Lung (tissue), 16 donors: ENCODE measurements around the gene CLDN19. TPM values are rescaled to one million over a fixed set of nuclear protein-coding genes. Genes with fewer than 3 reads are reported as not detected.

Experiments used
- ATAC-seq: fragments of 200-7000 bp; cut with Tn5 transposase; one replicate; pipeline ENCODE4 v1.9.1; 2020; ENCODE audit warnings: moderate number of reproducible peaks; ENCODE audit not compliant: insufficient read depth, low FRiP score
- DNase-seq, 3 donors: peaks; one replicate each; pipeline ENCODE4 v3.0.0-alpha.2; 2013 to 2017
- H3K27ac ChIP-seq, 2 donors: one replicate each; pipeline ENCODE4 v1.5.1; 2013; ENCODE audit warnings: mild to moderate bottlenecking in 2 of 2, moderate library complexity in 2 of 2, control low read depth in 1 of 2, inconsistent platforms in 1 of 2, low read depth in 1 of 2, low read length in 1 of 2
- H3K27me3 ChIP-seq, 3 donors: one replicate each; pipeline ENCODE4 v1.5.1; 2013; ENCODE audit warnings: low read length in 2 of 3; ENCODE audit not compliant: control insufficient read depth in 3 of 3, insufficient read depth in 3 of 3
- H3K36me3 ChIP-seq, 4 donors: one replicate each; pipeline ENCODE4 v1.5.1; 2013; ENCODE audit warnings: low read length in 4 of 4, mild to moderate bottlenecking in 1 of 4, moderate library complexity in 1 of 4; ENCODE audit not compliant: control insufficient read depth in 4 of 4, insufficient read depth in 4 of 4
- H3K4me1 ChIP-seq, 5 donors: one replicate each; pipeline ENCODE4 v1.5.1; 2013; ENCODE audit warnings: low read length in 5 of 5, mild to moderate bottlenecking in 2 of 5, moderate library complexity in 1 of 5; ENCODE audit not compliant: control insufficient read depth in 5 of 5, insufficient read depth in 5 of 5
- H3K4me3 ChIP-seq: one replicate; pipeline ENCODE4 v1.5.1; 2013; ENCODE audit warnings: mild to moderate bottlenecking, control low read depth, moderate library complexity
- H3K9ac ChIP-seq, 2 donors: one replicate each; pipeline ENCODE4 v1.5.1; 2013; ENCODE audit warnings: low read length in 2 of 2, control low read depth in 1 of 2; ENCODE audit not compliant: insufficient read depth in 1 of 2
- H3K9me3 ChIP-seq, 4 donors: one replicate each; pipeline ENCODE4 v1.5.1; 2013; ENCODE audit warnings: low read length in 3 of 4, mild to moderate bottlenecking in 1 of 4, moderate library complexity in 1 of 4; ENCODE audit not compliant: control insufficient read depth in 4 of 4, insufficient read depth in 3 of 4
- CTCF ChIP-seq: IDR thresholded peaks from 2 replicates; pipeline ENCODE4 v1.5.1; 2012; ENCODE audit warnings: mild to moderate bottlenecking; ENCODE audit errors: control extremely low read depth, extremely low read depth
- WGBS, 2 donors: extraction: QIAGEN DNeasy Blood & Tissue Kit; methylation state at CpG; one replicate each; pipeline ENCODE4 v1.1.7; 2013; 5-methylcytosine and 5-hydroxymethylcytosine counted together
- long read RNA-seq, 5 donors: transcript quantifications; one replicate each; lab custom pipeline, GENCODE V29; 2026
- polyA plus RNA-seq, 2 donors: library from polyadenylated mRNA; stranded (reverse); fragments of 200-250 nt; gene quantifications; one replicate each; pipeline ENCODE4 v1.2.1, GENCODE V29; 2013
- total RNA-seq, 2 donors: library from RNA; depleted of rRNA in 1 of 2; stranded (reverse); fragments of >200 nt in 1 of 2; gene quantifications; one replicate each; pipeline ENCODE4 v1.2.1, GENCODE V29; 2014 to 2021
- donor health status: control.
- donor health status: control.
- donor health status: Bipolar disorder and iron deficiency.
- donor health status: healthy.
- donor health status: DM: yes; HTN: yes; CAD: no.

The CLDN19 gene, protein sequence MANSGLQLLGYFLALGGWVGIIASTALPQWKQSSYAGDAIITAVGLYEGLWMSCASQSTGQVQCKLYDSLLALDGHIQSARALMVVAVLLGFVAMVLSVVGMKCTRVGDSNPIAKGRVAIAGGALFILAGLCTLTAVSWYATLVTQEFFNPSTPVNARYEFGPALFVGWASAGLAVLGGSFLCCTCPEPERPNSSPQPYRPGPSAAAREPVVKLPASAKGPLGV
- 1 to 10 TPM in 1 of 2 donors, not detected in 1; 2.0 TPM for total RNA-seq
- under 1 TPM; 0.01 to 0.04 TPM for polyA plus RNA-seq
- long read RNA-seq, donor 1, transcript CLDN19-202 (4 exons, 1,586 nt) = major isoform, 13 of 15 reads
- long read RNA-seq, donor 1, partial matches to known transcripts = 0 of 15 reads
- long read RNA-seq, donor 1, other reads (novel, unspliced or antisense) = 0 of 15 reads
- long read RNA-seq, donor 2, partial matches to known transcripts = 0 of 3 reads
- long read RNA-seq, donor 2, other reads (novel, unspliced or antisense) = 0 of 3 reads
- long read RNA-seq, donor 3, transcript CLDN19-202 (4 exons, 1,586 nt) = major isoform, 6 of 8 reads
- long read RNA-seq, donor 3, partial matches to known transcripts = 0 of 8 reads
- long read RNA-seq, donor 3, other reads (novel, unspliced or antisense) = 0 of 8 reads
- long read RNA-seq, donor 4, partial matches to known transcripts = 0 of 5 reads
- long read RNA-seq, donor 4, other reads (novel, unspliced or antisense) = 0 of 5 reads
- long read RNA-seq, donor 5, transcript CLDN19-202 (4 exons, 1,586 nt) = major isoform, 6 of 10 reads
- long read RNA-seq, donor 5, partial matches to known transcripts = 0 of 10 reads
- long read RNA-seq, donor 5, other reads (novel, unspliced or antisense) = 0 of 10 reads

GRCh38 chr1:42739753-42740700 is at the start of gene CLDN19:
TSS of gene CLDN19 (minus strand) at chr1:42740236. CDS start at chr1:42740063, 173 bp downstream.
- Histone ChIP-seq H3K9me3 (no peaks in the 10 kb centered on the region), H3K4me3 (no peak within 1 kb of the TSS), H3K27me3 (no peaks in the 10 kb centered on the region), H3K27ac (no peak within 1 kb of the TSS), H3K36me3 (no peaks in the 10 kb centered on the region), H3K4me1 (peaks cover 0 to 28% (median 0%) of the 10 kb centered on the region in 5 donors), H3K9ac (peak within 1 kb of the TSS in 1 of 2 donors; percentile 37)
- WGBS, 2 donors = 68 to 84% methylated on average over 27 of the region's 27 CpGs
- no peak for TF ChIP-seq CTCF
- DNase-seq (peak; percentile 36 to 60 (median 58)), ATAC-seq (no peak)

DNA sequence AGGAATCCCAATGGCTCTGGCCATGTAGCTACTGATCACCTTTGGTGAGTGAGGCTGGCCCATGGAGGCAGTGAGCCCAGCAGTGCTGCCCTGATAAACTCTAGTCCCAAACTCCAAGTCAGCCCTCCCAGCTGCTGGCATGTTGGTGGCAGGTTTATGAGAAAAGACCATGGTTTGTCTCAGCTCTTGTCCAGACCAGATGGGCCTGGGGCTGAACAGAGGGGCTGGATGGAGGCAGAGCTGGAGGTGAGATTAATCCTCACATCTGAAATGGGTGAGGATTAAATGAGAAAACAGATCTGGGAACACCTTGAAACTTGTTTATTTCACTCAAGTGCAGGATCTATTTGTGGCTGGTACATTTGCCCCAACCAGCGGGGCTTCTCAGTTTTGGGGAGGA is 48.0 kb upstream of the CLDN19 start:
- no peak overlapping the region for H3K4me3 ChIP-seq
- 95 to 98% methylated on average over 1 of the region's 1 CpG for WGBS, 2 donors
- DNase-seq = no peak
- peaks cover 0 to 12% (median 0%) of the 10 kb centered on the region in 5 donors for H3K4me1 ChIP-seq
- no peaks in the 10 kb centered on the region for H3K27me3 ChIP-seq
- H3K9me3 ChIP-seq = no peaks in the 10 kb centered on the region
- H3K27ac ChIP-seq = no peak overlapping the region
- TF ChIP-seq CTCF = no peak
- no peak for ATAC-seq
- peaks cover 0 to 3% (median 0%) of the 10 kb centered on the region in 4 donors for H3K36me3 ChIP-seq
- no peak overlapping the region for H3K9ac ChIP-seq

DNA sequence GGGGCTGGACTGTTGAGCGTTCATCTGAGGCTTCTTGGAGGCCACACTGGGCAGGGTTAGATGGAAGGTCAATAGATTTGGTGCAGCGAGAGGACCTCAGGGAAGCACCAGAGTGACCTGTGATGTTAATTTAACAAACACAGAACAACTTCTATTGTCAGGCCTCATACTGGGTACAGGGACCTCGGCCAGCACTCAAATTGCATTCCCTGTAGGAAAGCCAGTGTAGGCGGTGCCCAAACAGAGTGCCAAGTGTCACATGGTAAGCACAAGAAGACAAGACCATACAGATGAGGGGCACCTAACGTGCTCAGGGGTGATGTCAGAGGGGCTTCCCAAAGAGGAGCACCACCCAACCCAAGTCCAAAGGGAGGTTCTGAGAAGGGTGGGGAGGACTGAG is 46.1 kb upstream of the CLDN19 start:
- H3K9ac ChIP-seq = no peak overlapping the region
- H3K27ac ChIP-seq = no peak overlapping the region
- 88 to 93% methylated on average over 5 of the region's 5 CpGs for WGBS, 2 donors
- no peaks in the 10 kb centered on the region for H3K27me3 ChIP-seq
- H3K36me3 ChIP-seq = peaks cover 0 to 3% (median under 1%) of the 10 kb centered on the region in 4 donors
- ATAC-seq (no peak), DNase-seq (no peak)
- peaks cover 0 to 11% (median 0%) of the 10 kb centered on the region in 5 donors for H3K4me1 ChIP-seq
- no peak overlapping the region for H3K4me3 ChIP-seq
- no peaks in the 10 kb centered on the region for H3K9me3 ChIP-seq
- no peak for TF ChIP-seq CTCF
